CD14-positive monocyte (primary cell): ENCODE measurements around the gene MYPN. TPM values are rescaled to one million over a fixed set of nuclear protein-coding genes. Genes with fewer than 3 reads are reported as not detected.

Source experiments
- DNase-seq, 3 donors: peaks; one replicate each; pipeline ENCODE4 v3.0.0-alpha.2; 2011 to 2022
- H2AFZ ChIP-seq: 2 replicates; pipeline ENCODE4 v1.6.0; 2012; ENCODE audit warnings: mild to moderate bottlenecking, low read depth, low read length, inconsistent platforms; ENCODE audit not compliant: insufficient read depth, poor library complexity, severe bottlenecking
- H3K27ac ChIP-seq, 2 donors: 1 replicate in 1 of 2; 2 replicates in 1 of 2; pipeline ENCODE4 v1.5.1; 2012 to 2013; ENCODE audit warnings: low read length in 2 of 2, control low read depth in 1 of 2, inconsistent platforms in 1 of 2, low read depth in 1 of 2, mild to moderate bottlenecking in 1 of 2
- H3K27me3 ChIP-seq, 2 donors: one replicate each; pipeline versions ENCODE4 v1.6.0 to v1.6.1; 2011 to 2013; ENCODE audit warnings: low read length in 2 of 2; ENCODE audit not compliant: control insufficient read depth in 2 of 2, insufficient read depth in 2 of 2
- H3K36me3 ChIP-seq, 2 donors: replicated peaks in 1 of 2; 1 replicate in 1 of 2; 2 replicates in 1 of 2; pipeline versions ENCODE4 v1.5.1 to v1.6.1; 2012 to 2013; ENCODE audit warnings: low read length in 2 of 2, control low read depth in 1 of 2, inconsistent platforms in 1 of 2, mild to moderate bottlenecking in 1 of 2; ENCODE audit not compliant: insufficient read depth in 2 of 2, control insufficient read depth in 1 of 2
- H3K4me1 ChIP-seq, 2 donors: 1 replicate in 1 of 2; 2 replicates in 1 of 2; pipeline versions ENCODE4 v1.5.1 to v1.6.1; 2012 to 2013; ENCODE audit warnings: low read length in 2 of 2, control low read depth in 1 of 2, inconsistent platforms in 1 of 2, mild to moderate bottlenecking in 1 of 2, moderate library complexity in 1 of 2; ENCODE audit not compliant: insufficient read depth in 2 of 2, control insufficient read depth in 1 of 2
- H3K4me2 ChIP-seq: replicated peaks from 2 replicates; pipeline ENCODE3; 2012; ENCODE audit warnings: low read length, moderate library complexity, mild to moderate bottlenecking; ENCODE audit not compliant: poor library complexity, severe bottlenecking; ENCODE audit errors: extremely low read depth
- H3K4me3 ChIP-seq, 3 experiments: fragments of 200-600 bp in 1 of 3; sonication (generic) in 1 of 3; replicated peaks in 1 of 3; 1 replicate in 2 of 3; 2 replicates in 1 of 3; pipeline ENCODE4 v1.5.1; 2011 to 2013; ENCODE audit warnings: low read length in 3 of 3, mild to moderate bottlenecking in 3 of 3, control low read depth in 2 of 3, low read depth in 2 of 3, inconsistent platforms in 1 of 3, moderate library complexity in 1 of 3
- H3K79me2 ChIP-seq: 2 replicates; pipeline ENCODE4 v1.6.0; 2012; ENCODE audit warnings: mild to moderate bottlenecking, control low read depth, inconsistent platforms, low read length, moderate library complexity; ENCODE audit not compliant: insufficient read depth
- H3K9ac ChIP-seq: 2 replicates; pipeline ENCODE4 v1.6.0; 2017; ENCODE audit warnings: low read length, mild to moderate bottlenecking; ENCODE audit not compliant: insufficient read depth, poor library complexity, severe bottlenecking
- H3K9me3 ChIP-seq, 2 donors: replicated peaks in 1 of 2; 1 replicate in 1 of 2; 2 replicates in 1 of 2; pipeline versions ENCODE4 v1.5.1 to v1.6.1; 2012 to 2013; ENCODE audit warnings: low read length in 2 of 2, control low read depth in 1 of 2; ENCODE audit not compliant: control insufficient read depth in 1 of 2, insufficient read depth in 1 of 2
- H4K20me1 ChIP-seq: 2 replicates; pipeline ENCODE4 v1.6.0; 2012; ENCODE audit warnings: mild to moderate bottlenecking, low read length, control low read depth, moderate library complexity; ENCODE audit not compliant: insufficient read depth
- H3K27ac Mint-ChIP-seq, 7 donors: one replicate each; pipeline ENCODE4 v1.8.0; 2020; ENCODE audit warnings: mild to moderate bottlenecking in 7 of 7, mixed read lengths in 7 of 7, moderate library complexity in 6 of 7, inconsistent platforms in 2 of 7
- H3K27me3 Mint-ChIP-seq, 3 donors: one replicate each; pipeline ENCODE4 v1.8.0; 2021 to 2022; ENCODE audit warnings: low read depth in 3 of 3, mild to moderate bottlenecking in 3 of 3, mixed read lengths in 3 of 3, moderate library complexity in 3 of 3, inconsistent platforms in 1 of 3
- H3K36me3 Mint-ChIP-seq, 2 donors: one replicate each; pipeline ENCODE4 v1.8.0; 2020; ENCODE audit warnings: mixed read lengths in 2 of 2, inconsistent platforms in 1 of 2, mild to moderate bottlenecking in 1 of 2
- H3K4me1 Mint-ChIP-seq: one replicate; pipeline ENCODE4 v1.8.0; 2020; ENCODE audit warnings: mild to moderate bottlenecking, mixed read lengths
- H3K4me3 Mint-ChIP-seq, 2 donors: one replicate each; pipeline ENCODE4 v1.8.0; 2020; ENCODE audit warnings: mild to moderate bottlenecking in 2 of 2, mixed read lengths in 2 of 2, moderate library complexity in 1 of 2
- H3K9me3 Mint-ChIP-seq, 7 donors: one replicate each; pipeline ENCODE4 v1.8.0; 2020 to 2022; ENCODE audit warnings: mixed read lengths in 7 of 7, mild to moderate bottlenecking in 6 of 7, moderate library complexity in 6 of 7, inconsistent platforms in 2 of 7
- CTCF ChIP-seq: fragments of 200-600 bp; IDR thresholded peaks from one replicate; pipeline ENCODE4 v1.8.0; 2022; ENCODE audit warnings: antibody characterized with exemption, mild to moderate bottlenecking
- WGBS: methylation state at CpG from one replicate; pipeline ENCODE4 v1.1.5; 2013; ENCODE audit warnings: missing lambda C conversion rate; ENCODE audit not compliant: insufficient coverage; 5-methylcytosine and 5-hydroxymethylcytosine counted together
- intact Hi-C, 2 donors: fragments of 100-400 bp; cut with micrococcal nuclease; formaldehyde crosslinking; loops; one replicate each; pipeline versions ENCODE4 v1.15.0 to v1.15.1; 2023
- polyA plus RNA-seq, 3 donors: library from polyadenylated mRNA; depleted of rRNA in 1 of 3; unstranded in 2 of 3; stranded (reverse) in 1 of 3; fragments of 300-500 nt in 2 of 3; fragments of >200 nt in 1 of 3; fragmentation: Illumina TruSeq in 2 of 3; gene quantifications; 1 replicate in 2 of 3; 2 replicates in 1 of 3; pipeline ENCODE4 v1.2.3, GENCODE V29; 2012 to 2021

The MYPN gene
- polyA plus RNA-seq, 3 donors: not detected

- Histone ChIP-seq H3K4me1 (no peaks in the 10 kb centered on the region), H4K20me1 (no peaks in the 10 kb centered on the region), H3K27ac (no peak overlapping the region), H3K4me2 (no peak overlapping the region), H2AFZ (no peak overlapping the region), H3K79me2 (no peaks in the 10 kb centered on the region), H3K9me3 (no peaks in the 10 kb centered on the region), H3K27me3 (no peaks in the 10 kb centered on the region), H3K4me3 (no peak overlapping the region), H3K36me3 (no peaks in the 10 kb centered on the region), H3K9ac (no peak overlapping the region)
- Mint-ChIP-seq H3K4me1 (no peaks in the 10 kb centered on the region), H3K4me3 (no peak overlapping the region), H3K36me3 (no peaks in the 10 kb centered on the region), H3K27ac (no peak overlapping the region), H3K9me3 (no peaks in the 10 kb centered on the region), H3K27me3 (peaks cover 0 to 4% (median 2%) of the 10 kb centered on the region in 3 donors)
- intact Hi-C loops: no loop called here
- no peak for DNase-seq
- TF ChIP-seq CTCF: no peak
Measured at GRCh38 chr10:68138526-68138925, 29.2 kb downstream of the MYPN start.

- H3K9me3 ChIP-seq: no peaks in the 10 kb centered on the region
- intact Hi-C loops: no loop called here
- no peak overlapping the region for H2AFZ ChIP-seq
- no peaks in the 10 kb centered on the region for H3K4me1 ChIP-seq
- DNase-seq: no peak
- H3K79me2 ChIP-seq: no peaks in the 10 kb centered on the region
- Mint-ChIP-seq H3K9me3 (no peaks in the 10 kb centered on the region), H3K27me3 (peaks cover 0 to 4% (median 2%) of the 10 kb centered on the region in 3 donors), H3K36me3 (no peaks in the 10 kb centered on the region), H3K4me3 (no peak overlapping the region), H3K27ac (no peak overlapping the region), H3K4me1 (no peaks in the 10 kb centered on the region)
- TF ChIP-seq CTCF: no peak
- no peak overlapping the region for H3K4me3 ChIP-seq
- no peak overlapping the region for H3K27ac ChIP-seq
- 58% methylated on average over 1 of the region's 6 CpGs for WGBS
- no peak overlapping the region for H3K9ac ChIP-seq
- H3K36me3 ChIP-seq: no peaks in the 10 kb centered on the region
- no peaks in the 10 kb centered on the region for H4K20me1 ChIP-seq
- no peaks in the 10 kb centered on the region for H3K27me3 ChIP-seq
- no peak overlapping the region for H3K4me2 ChIP-seq
Measured at GRCh38 chr10:68139448-68140272, 30.4 kb downstream of the MYPN start.
